NCI-H2196 (cell line): Measurements from ENCODE around the gene LGALS12.
"Not testable (repeated sequence)": the region's sequence is repeated elsewhere in the genome, so short reads cannot be mapped to it uniquely, and the experiment has no call there.

Experiments used
- DNase-seq: peaks from one replicate; lab custom pipeline; 2025; ENCODE audit not compliant: unreplicated experiment; lab: John Stamatoyannopoulos, UW

The LGALS12 gene

GRCh38 chr11:63532799-63533475 is 27.1 kb downstream of the LGALS12 start:
- DNase-seq = no peak

- DNase-seq = no peak
Measured at GRCh38 chr11:63534076-63534475, 28.2 kb downstream of the LGALS12 start.

- no peak for DNase-seq
Measured at GRCh38 chr11:63534895-63535461, 29.1 kb downstream of the LGALS12 start.

GRCh38 chr11:63535734-63536133 is 29.9 kb downstream of the LGALS12 start:
- DNase-seq = no peak

- DNase-seq = peak; percentile 51
Measured at GRCh38 chr11:63536669-63537292, 30.9 kb downstream of the LGALS12 start, which contains the start of gene PLAAT4. TSS of gene PLAAT4 (plus strand) at chr11:63536808. CDS start at chr11:63536869, 61 bp downstream.

GRCh38 chr11:63537293-63538101 is 31.6 kb downstream of the LGALS12 start:
- peak; percentile 51 for DNase-seq

GRCh38 chr11:63542506-63542905 is 36.6 kb downstream of the LGALS12 start:
- not testable (repeated sequence) for DNase-seq

GRCh38 chr11:63543711-63544110 is 37.8 kb downstream of the LGALS12 start:
- no peak for DNase-seq

- DNase-seq = no peak
Measured at GRCh38 chr11:63547061-63547460, 41.2 kb downstream of the LGALS12 start.

GRCh38 chr11:63548178-63548577 is 42.3 kb downstream of the LGALS12 start:
- no peak for DNase-seq

- DNase-seq = no peak
Measured at GRCh38 chr11:63549411-63549810, 43.5 kb downstream of the LGALS12 start.

GRCh38 chr11:63550156-63550700 is 44.3 kb downstream of the LGALS12 start:
- not testable (repeated sequence) for DNase-seq

- DNase-seq = no peak
Measured at GRCh38 chr11:63551091-63551888, 45.4 kb downstream of the LGALS12 start.

- DNase-seq = no peak
Measured at GRCh38 chr11:63551889-63552266, 46.0 kb downstream of the LGALS12 start.

GRCh38 chr11:63552921-63553320 is 47.0 kb downstream of the LGALS12 start:
- no peak for DNase-seq

GRCh38 chr11:63553759-63554158 is 47.9 kb downstream of the LGALS12 start:
- no peak for DNase-seq

- DNase-seq = no peak
Measured at GRCh38 chr11:63554877-63555223, 49.0 kb downstream of the LGALS12 start.

GRCh38 chr11:63556404-63557013 is 50.6 kb downstream of the LGALS12 start:
- DNase-seq = no peak

- DNase-seq = no peak
Measured at GRCh38 chr11:63557570-63557969, 51.7 kb downstream of the LGALS12 start.
